CD4-positive, alpha-beta T cell treated with Interleukin-4 for 4 hours (primary cell): ENCODE measurements around the gene CABP2.
A peak's percentile ranks its signal among the peaks of the same experiment; 100 is the strongest.

Experiments used
- DNase-seq: peaks from one replicate; pipeline ENCODE4 v3.0.0-alpha.2; 2020

Gene CABP2

DNA sequence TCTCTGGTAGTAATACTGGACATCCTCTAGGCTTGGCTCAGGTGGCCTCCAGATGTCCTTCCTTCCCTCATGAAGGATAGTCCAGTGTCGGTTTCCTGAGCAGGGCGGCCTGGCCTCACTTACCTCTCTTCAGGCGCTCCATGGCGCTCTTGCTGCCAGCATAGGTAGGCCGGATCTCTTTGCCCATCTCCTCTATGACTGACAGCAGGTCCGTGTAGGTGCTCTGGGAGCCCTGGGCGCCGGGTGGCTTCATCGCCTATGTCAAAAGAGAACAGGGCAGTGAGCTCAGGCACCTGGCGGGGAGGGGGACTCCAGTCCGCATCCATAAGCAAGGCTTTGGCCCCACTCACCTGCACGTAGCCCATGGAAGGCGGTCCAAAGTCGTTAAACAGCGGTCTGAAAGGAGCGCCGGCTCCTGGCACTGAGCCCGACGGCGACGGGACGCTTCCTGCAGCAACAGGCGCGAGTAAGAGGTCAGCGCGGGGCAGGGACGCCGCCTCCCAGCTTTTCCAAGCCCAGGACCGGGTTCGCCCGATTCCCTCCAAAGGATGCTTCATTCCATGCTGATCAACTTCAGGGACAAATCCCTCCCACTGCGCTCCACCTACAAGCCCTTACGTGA, 15.9 kb downstream of the CABP2 start:
- no peak for DNase-seq

DNA sequence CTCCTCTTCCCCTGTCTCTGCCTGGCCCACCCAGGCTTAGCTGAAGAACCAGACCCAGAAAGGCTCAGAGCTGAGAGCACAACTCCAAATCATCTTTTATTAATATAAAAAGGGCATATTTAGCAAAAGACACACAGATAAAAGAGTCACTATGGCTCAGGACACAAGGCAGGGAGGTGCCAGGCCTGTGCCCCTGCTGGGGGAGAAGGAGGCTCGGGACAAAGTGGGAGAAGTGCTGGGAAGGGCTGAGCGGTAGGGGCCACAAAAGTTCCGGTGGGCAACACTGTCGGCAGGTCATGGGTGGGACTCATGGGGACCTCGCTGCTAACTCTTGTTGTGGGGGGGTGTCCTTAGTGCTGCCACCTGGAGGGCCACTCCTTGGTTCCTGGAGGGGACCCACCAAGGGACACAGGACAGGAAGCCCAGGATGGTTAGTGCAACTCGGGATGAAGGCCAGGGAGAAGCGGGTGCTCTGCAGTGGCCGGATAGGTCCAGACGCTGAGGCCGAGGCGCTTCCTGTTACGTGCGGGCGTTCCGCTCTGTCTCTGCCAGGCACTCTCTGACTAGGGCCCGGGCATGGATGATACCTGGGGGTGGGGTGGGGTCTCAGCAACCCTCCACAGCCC, 16.7 kb downstream of the CABP2 start:
- no peak for DNase-seq

DNA sequence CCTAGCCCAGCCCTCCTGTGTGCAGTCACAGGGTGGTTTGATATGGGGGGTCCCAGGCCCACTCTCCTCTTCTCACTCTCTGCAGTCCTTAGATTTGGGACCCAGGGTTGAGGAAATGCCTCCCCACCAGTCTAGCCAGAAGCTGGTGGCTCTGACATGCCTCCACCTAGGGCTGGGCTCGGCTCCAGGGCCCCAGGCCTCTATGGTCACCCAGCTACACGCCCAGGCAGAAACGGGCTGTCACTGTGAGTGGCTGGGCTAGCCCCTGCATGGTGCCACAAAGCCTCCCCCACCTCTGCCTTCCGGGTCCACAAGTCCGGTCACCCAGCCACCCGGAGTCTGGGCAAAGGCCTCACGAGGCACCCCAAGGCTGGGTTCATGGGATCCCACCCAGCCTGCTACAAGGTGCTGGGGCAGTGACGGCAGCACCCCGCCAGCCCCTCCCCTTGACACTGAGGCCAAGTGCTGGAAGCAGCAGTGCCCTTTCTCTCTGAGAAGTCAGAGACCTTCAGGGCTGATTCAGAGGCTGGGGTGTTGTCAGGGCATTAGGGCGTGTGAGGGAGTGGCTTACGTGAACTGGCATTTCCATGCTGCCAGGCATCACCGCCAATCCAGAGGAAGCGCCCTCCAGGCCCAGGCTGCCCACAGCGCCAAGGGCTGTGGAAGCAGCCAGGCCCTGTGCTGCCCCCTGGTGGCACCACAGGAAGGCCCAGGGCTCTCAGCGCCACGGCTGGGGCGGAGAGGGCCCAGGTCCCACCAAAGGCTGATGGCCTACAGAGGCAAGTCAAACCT, 17.4 kb downstream of the CABP2 start:
- DNase-seq = peak; percentile 93

DNA sequence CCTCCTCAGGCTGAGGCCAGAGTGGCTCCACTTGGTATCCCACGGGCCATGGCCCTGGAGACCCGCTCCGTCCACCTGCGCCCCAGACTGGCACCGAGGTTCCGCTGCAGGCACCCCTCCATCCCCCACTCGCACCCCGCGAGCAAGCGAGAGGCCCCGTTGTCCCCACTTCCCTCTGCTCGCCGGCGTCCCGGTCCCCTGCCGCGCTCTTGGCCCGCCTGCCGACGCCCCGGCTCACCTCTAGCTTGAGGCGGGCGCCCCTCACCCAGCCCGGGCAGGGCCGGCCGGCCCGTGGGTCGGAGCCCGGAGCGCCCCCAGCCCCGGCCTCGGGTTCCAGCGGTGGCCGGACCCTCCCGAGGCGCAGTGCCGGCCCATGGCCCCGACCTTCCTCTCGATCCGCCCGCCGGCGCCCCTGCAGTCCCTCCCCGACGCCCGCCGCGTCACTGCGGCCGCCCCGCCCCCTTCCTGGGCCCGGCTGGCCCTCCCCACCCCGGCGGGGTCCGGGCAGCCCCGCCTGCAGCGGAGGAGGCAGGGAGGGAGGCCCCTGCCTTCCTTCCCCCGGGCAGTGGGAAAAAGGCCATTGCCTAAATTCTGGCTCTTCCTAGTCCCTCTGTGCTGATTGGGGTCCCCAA, 18.2 kb downstream of the CABP2 start, which contains the start of gene PITPNM1:
TSS of gene PITPNM1 (minus strand) at position 414 of the 632 bp plus-strand sequence. CDS start 1,183 bp downstream, outside the sequence.
- DNase-seq = peak; percentile 56

DNA sequence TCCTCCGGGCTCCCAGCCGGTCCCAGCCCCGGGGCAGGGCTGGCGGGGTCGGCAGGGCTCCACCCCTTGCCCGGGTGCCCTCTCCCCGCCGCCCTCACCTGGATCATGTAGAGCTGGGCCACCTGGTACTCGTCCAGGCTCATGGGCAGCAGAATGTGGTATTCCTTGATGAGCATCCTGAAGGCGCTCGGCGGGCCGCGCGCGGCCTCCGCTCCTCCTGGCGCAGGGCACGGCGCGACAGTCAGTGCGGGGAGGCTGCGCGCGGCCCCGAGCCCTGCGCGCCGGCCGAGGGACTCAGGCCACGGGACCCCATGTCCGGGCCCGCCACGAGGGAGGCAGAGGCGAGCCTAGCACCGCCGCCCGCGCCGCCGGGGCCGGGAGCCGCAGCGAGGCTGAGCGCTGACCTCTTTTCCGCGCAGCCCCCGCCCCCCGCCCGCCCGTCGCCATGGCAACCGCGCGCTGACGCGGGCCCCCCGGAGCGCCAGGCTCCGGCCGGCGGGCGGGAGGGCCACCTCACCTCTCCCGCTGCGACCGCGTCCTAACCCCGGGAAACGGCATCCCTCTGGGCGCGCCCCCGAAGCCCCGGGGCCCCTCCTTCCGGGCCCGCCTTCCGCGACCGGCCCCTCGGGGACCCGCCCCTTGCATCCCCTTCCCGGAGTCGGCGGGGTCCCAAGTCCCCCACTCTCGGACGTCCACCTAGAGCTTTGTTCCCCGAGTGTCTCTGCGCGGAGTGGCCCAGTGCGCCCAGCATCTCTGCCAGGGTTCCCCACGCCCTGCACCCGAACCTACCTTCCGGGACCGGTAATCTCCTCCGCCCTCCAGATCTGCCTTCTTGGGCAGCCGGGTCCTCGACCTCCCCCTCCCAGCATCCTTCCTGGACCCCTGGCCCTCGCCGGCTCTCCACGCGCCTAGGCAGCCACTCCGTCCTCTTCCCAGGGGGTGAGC, 19.0 kb downstream of the CABP2 start:
- no peak for DNase-seq

DNA sequence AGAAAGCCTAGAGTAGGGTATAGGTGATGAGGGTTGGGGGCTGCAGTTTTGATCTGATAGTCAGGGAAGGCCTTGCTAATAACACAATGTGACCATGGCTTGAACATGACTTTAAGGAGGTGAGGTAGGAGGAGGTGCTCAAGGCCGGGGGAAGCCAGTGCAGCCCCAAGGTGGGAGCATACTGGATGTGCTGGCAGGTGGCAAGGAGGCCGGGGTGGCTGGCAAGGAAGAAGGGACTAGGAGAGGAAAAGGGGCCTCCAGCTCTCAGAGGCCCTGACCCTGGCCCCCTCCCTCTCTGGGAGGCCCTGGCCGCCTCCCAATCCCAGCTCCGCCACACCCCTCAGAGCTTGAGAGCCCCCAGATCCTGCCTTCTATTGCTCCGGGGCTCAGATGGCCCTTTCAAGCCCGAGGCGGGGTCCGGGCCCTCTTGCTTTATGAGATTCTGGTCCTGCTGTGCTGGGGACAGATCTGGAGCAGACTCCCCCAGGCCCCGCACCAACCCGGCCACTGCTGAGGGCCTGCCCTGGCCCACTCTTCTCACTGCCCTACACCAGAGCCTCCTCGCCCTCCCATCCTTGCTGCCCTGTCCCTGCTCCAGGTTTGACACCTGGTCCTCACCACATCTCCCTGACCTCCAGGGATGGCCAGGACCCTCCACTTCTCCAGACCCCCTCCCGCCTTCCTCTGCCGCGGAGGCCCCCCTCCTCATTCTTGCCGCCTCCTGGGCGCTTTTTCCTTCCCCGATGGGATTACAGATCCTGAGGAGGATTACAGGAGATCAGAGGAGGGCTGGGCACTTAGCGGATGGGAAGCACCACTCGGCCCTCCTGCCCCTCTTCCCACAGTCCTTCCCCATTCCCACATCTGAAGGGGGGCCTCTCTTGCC, 19.9 kb downstream of the CABP2 start:
- no peak for DNase-seq

DNA sequence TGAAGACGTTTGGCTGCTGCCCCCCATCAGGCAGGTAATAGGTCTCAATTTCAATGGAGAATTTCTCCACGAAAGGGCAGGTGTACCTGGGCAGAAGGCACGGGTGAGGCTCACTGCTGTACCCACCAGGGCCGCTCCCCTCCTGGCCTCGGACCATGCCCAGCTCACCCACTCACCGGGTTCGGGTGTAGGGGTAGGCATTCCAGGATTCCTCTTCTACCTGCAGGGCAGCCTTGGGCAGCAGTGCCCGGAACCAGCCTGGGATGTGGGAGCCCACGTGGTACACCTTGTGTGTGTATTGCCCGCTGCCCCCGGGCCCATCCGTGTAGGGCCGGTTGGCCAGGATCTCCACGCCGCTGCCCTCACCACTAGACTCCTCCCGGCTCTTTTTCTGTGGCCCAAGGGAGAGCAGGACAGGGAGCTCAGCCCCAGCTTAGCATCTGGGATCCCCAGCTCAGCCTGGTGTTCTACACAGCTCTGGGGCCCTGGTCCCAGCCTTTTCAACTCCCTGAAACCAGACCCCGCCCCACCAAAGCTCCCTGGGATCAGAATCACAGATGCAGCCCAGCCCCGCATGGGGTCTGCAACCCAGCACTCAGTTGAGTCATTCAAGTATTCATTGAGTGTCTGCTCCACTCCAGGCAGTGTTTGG, 20.8 kb downstream of the CABP2 start:
- no peak for DNase-seq

DNA sequence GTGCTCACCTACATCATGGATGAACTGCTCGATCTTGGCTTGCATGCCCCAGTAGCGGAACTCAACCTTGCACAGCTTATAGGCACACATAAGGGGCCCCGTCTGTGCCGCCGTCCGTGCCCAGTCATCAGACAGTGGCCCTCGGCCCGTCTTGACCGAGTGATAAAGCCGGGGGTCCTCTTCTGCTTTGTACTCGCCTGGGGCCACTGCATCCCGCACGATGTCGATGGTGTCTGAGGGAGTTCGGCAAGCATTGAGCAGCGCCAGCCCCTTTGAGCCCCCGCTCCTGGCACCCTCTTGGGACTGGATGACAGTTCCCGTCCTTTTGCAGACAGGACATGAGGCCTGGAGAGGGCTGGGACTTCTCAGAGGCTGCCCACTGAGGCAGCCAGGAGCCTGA, 21.4 kb downstream of the CABP2 start:
- no peak for DNase-seq

DNA sequence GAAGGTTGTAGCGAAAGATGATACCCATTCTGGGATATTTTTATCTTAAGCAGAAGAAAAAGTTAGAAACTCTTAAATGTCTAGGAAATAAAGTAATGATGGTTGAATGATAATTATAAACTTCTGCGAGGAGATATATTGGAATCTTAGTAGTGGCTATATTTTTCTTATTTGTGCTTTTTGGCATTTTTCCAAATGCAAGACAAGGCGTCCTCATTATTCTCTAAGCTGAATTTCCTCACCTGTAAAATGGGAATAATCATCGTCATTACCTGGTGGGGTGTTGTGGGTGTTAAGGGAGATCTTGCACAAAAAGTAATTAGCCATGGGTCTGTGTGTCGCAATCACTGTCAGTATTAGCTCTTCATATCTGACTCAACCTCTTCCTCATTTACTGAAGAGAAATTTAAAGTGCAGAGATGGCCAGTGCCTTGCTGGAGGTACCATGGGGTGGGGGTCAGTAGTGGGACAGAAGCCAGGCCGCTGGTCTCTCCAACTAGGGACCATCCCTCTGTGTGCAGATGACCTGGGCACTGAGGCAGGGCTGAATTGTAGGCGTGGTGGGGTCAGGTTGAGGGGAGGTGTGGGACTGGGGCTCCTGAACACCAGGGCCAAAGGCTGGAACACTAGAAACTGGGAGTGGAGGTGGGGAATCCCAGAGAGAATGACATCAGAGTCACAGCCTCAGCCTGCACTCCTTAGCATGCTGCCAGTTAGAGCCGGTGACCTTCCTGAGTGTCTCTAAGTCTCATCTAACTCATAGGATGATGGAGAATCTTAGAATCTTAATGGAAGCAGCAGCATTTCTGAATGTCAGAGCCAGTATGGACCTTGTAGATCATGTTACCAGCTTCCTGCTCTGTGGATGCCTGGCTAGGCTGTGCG, 22.2 kb downstream of the CABP2 start:
- DNase-seq = no peak

DNA sequence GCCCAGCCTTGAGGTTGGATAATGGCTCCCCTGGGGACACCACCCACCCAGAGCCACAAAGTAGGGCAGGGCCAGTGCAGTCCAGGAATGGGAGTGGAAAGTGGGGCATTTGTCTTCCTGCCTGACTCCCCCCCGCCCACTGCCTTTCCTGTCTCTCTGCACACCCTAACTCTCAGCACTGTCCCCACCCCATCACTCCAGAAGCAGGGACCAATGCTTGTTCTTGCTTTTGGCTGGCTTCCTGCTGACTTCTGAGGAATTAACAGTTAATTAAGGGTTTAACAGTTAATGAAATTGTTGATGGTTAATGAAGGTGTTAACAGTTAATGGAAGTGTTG, 22.8 kb downstream of the CABP2 start:
- DNase-seq = no peak

DNA sequence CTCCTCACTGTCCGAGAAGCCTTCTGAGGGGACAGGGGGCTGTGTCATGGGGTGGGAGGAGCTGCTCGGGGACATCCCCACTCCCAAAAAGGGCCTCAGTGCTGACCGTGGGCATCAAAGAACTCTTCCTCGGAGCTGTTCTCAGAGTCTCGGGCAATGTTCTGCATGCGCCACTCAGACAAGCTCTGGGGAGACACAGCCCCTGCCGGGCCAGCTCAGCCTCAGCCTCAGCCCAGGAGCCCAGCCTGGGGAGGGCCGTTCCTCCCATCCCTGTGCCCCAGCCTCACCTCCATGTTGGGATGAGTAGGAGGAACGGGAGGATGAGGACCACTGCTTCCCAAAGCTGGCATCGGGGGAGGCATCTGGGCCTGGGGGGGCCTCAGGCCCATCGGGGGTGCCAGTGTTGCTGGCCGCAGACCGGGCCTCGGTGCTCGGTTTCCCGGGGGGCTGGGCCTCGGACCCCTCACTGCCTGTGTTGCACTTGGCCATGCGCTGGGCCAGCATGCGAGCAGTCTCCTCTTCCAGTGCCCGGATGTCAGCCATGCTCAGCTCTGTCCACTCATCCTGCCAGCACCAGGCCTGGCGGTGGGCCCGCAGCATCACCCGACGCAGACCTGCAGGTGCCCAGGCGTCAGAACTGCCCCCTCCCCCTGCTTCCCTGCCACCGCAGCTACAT, 23.3 kb downstream of the CABP2 start:
- DNase-seq = no peak

DNA sequence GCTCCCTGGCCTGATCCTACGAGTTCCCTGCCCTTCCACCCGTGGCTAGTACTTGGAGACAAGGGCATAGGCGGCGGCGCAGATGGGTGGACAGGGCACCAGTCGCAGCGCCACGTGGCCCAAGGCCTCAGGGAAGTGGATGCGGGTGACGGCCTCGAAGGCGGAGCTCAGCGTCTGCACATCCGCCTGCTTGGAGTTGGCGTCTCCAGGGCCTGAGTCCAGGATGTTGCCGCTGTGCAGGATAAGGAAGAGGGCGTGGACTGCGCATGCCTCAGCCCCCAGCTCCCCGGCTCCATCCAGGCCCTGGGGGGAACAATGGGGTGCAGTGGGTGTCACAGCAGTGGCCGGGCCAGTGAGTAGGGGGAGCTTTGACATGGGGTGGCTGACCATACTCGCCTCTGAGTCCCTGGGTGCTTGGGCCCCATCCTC, 24.7 kb downstream of the CABP2 start:
- DNase-seq = no peak

DNA sequence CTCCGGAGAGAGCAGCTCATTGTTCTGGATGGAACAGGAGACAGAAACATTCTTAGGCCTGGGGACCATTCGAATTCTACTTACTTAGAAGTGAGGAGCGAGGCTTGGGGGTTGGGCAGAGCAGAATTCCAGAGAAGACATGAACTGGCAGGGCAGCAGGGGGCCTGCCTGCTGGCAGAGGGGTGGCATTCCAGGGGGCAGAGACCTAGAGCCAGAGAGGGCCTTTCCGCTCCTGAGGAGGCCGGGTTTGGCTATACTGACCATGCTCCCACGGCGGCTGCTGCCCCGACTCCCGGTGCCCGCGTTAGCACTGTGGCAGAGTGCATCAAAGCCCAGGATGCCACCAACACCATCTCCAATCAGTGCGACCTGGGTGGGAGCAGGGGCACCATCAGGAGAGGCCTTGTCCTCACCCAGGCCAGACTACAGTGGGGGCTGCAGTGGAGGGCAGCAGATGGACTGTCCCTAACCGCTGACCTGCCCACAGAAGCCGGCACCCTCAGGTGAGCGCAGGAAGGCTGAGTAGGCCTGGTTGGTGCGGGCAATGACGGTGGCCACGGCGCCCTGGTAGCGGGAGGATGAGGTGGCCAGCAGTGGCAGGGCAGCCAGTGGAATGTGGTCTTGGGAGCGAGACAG, 25.5 kb downstream of the CABP2 start:
- no peak for DNase-seq

DNA sequence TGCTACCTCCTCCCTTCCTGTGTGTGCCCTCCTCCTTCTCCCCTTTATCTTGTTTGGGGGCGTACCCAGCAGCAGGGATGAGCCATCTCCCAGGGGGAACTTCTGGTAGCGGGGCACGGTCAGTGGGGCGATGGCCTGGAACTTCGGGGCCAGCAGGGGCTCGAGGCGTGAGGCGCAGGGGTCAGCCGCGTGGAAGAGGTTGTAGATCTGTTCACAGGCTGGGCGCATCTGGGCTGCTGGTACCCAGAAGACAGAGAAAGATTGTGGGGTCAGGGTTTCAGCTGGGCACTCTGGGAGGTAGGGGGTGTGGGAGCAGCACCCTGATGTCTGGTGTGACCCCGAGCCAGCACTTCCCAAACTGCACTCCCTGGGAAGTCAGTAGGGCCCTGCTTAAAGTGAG, 27.1 kb downstream of the CABP2 start:
- no peak for DNase-seq

DNA sequence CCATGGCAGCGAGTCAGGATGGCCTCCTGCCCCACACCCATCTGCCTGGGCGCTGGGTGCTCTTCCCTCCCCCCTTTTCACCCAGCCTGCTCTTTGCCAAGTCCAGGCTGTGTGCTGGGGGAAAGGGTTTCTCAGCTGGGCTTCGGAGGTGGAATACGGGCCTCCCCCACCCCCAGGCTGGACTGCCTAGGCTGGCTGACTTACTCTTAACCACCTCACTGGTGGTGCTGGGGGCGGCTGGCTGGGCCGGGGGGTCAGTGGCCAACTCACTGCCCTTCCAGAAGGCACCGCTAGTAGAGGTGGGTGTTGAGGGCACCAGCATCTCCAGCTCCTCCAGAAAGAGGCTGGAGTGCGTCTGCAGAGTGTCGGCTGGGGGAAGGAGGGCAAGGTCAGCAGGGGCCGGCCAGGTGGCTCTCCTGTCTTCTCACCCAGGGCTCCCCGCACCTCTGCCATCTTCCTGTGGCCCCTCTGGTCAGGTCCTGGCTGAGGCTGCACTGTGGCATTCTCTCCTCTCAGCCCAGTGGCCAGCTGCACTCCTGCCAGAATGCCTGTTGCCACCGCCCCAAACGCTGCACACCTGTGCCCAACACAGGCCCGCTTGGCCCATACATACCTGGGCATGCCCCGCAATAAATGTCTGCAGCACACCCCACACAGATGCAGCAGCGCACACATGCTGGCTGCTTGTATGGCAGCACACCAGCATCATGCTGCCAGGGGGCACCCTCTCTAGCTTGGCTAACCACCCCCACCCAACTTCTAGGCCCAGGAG, 27.8 kb downstream of the CABP2 start:
- no peak for DNase-seq

DNA sequence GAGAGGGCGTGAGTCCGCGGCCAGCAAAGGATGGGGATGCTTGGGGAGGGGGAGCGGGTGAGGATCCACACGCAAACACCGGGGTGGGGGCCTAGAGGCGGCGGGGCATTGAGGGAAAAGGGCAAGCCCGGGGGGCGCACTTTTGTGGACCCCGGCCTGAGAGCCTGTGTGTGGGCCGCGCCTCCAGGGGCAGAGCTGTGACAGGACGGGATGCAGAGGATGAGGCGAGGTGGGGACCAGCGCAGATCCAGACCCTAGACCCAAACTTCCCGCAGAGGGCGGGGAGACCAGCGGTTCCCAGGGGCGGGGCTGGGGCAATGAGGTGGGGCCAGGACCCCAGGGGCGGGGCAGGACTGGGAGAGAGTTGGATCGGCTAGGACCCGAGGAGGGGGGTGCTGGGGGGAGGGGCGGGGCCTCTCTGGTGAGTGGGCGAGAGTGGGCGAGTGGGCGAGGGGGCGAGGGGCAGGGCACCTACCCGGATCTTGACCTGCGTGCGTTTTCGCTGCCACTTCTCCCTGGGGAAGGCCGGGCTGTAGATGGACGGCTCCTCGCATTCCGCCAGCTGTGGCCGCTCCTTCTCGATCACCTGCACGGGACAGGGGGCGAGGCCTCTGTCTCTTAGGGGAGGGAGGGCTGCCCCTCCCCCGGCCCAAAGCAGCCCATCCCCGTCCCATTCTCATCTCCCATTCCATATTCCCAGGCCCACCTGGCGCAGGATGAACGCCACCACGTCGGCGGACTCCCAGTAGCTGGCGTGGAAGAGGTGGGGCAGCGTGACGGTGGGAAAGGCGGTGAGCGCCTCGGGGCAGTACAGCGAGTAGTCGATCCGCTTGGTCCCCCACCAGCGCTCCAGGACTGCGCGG, 28.6 kb downstream of the CABP2 start:
- no peak for DNase-seq
